H1 (cell line): ENCODE measurements around the gene SDC4. TPM values are rescaled to one million over a fixed set of nuclear protein-coding genes. Genes with fewer than 3 reads are reported as not detected.

Experiments
- SAP30 ChIP-seq: fragments of 300-600 bp; sonication (generic); IDR thresholded peaks from 2 replicates; pipeline ENCODE4 v1.7.1; 2012; ENCODE audit warnings: low read length, moderate library complexity, mild to moderate bottlenecking, inconsistent platforms; ENCODE audit not compliant: insufficient read depth, insufficient replicate concordance
- polyA plus RNA-seq, 7 experiments: library from polyadenylated mRNA; depleted of rRNA in 3 of 7; stranded (reverse) in 5 of 7; unstranded in 2 of 7; fragments of >200 nt in 5 of 7; fragments of 200-250 nt in 2 of 7; gene quantifications; 1 replicate in 5 of 7; 2 replicates in 1 of 7; 4 replicates in 1 of 7; pipeline versions ENCODE4 v1.2.1 to v1.2.3, GENCODE V29; 2011 to 2013; ENCODE audit warnings: missing spikeins in 2 of 7, mixed read lengths in 2 of 7
- total RNA-seq: library from RNA; stranded (reverse); fragmentation: NEBNext Ultra II Directional; extraction: Animal tissue kit (Norgen Biotek cat#: 25700); gene quantifications from 2 replicates; pipeline ENCODE4 v1.2.1, GENCODE V29; 2021

Gene SDC4
- total and polyA plus RNA-seq, 2 of the 8 experiments (the other 6 are each of a cell fraction or from before 2014, with no cell fraction given) = 34.6 to 60.2 TPM

- no peak for TF ChIP-seq SAP30
Observed at GRCh38 chr20:45316150-45317080, 31.8 kb downstream of the SDC4 start (continued).
